Right lobe of liver (tissue), 4 donors: ENCODE results near the gene MYEF2.

Experiments used
- CTCF ChIP-seq, 4 donors: fragments of 200-600 bp in 3 of 4; fragments of 450-650 bp in 1 of 4; IDR thresholded peaks; one replicate each; pipeline versions ENCODE4 v1.5.1 to v1.8.0; 2016 to 2022; ENCODE audit warnings: antibody characterized with exemption in 4 of 4, mild to moderate bottlenecking in 2 of 4
- POLR2A ChIP-seq: fragments of 450-650 bp; IDR thresholded peaks from one replicate; pipeline ENCODE4 v1.6.1; 2017; ENCODE audit warnings: antibody characterized with exemption, mild to moderate bottlenecking
- donor health status: DM: no; HTN: no; CAD: no.
- donor health status: DM: no; HTN: no; CAD: no.
- donor health status: DM: no; HTN: yes; CAD: no.

DNA sequence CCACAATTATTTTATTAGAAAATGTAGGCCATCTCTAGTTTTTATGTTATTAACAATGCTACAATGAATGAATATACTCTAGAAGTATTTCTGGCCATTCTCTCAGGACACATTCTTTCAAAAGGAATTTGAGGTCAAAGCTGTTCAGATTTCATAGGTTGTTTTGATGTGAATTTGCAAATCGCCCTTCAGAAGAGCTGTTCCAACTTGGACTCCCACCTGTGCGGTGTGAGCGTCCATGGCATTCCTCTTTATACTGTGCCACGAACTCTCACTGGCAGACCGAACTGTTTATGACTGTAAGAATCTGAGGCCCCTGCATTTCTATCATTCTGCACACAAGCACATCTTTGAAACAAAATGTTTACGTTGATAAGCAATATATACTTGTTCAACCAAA lies 75.9 kb downstream of the MYEF2 start:
- no peak for TF ChIP-seq CTCF (IDR thresholded peaks at IDR 0.05)
- no peak for TF ChIP-seq POLR2A
